ENCODE results near the gene TIMM17A.

GRCh38 chr1:201918343-201918742, 37.0 kb upstream of the TIMM17A start:
- TF ChIP-seq CTCF (conservative IDR thresholded peaks at IDR 0.05; ENCODE audit: low read length) = no peak
- TF ChIP-seq EZH2phosphoT487 (IDR thresholded peaks at IDR 0.05; ENCODE audit: borderline replicate concordance, low read depth, low read length) = no peak

Measured in OCI-LY7 (cell line).